Karpas-422 (cell line): ENCODE measurements around the gene BIRC3. TPM values are rescaled to one million over a fixed set of nuclear protein-coding genes. Genes with fewer than 3 reads are reported as not detected.
"Not testable (repeated sequence)": the region's sequence is repeated elsewhere in the genome, so short reads cannot be mapped to it uniquely, and the experiment has no call there.

Experiments used
- DNase-seq: peaks from one replicate; pipeline ENCODE4 v3.0.0-alpha.2; 2015
- H2AFZ ChIP-seq: fragments of 200-600 bp; sonication (generic); 2 replicates; pipeline ENCODE4 v1.6.1; 2014; ENCODE audit warnings: antibody characterized with exemption, low read length, mixed read lengths
- H3K27ac ChIP-seq: fragments of 200-600 bp; sonication (generic); 2 replicates; pipeline ENCODE4 v1.5.1; 2014; ENCODE audit warnings: mild to moderate bottlenecking, low read length, moderate library complexity
- H3K27me3 ChIP-seq: fragments of 200-600 bp; sonication (generic); 2 replicates; pipeline ENCODE4 v1.6.1; 2014; ENCODE audit warnings: low read length, mixed read lengths
- H3K36me3 ChIP-seq: fragments of 200-600 bp; sonication (generic); 2 replicates; pipeline ENCODE4 v1.6.1; 2014; ENCODE audit warnings: low read length, mixed read lengths; ENCODE audit not compliant: insufficient read depth
- H3K4me1 ChIP-seq: fragments of 200-600 bp; sonication (generic); 2 replicates; pipeline ENCODE4 v1.6.1; 2014; ENCODE audit warnings: mild to moderate bottlenecking, low read length, mixed read lengths
- H3K4me2 ChIP-seq: fragments of 200-600 bp; sonication (generic); 2 replicates; pipeline ENCODE4 v1.6.1; 2014; ENCODE audit warnings: low read length, low read depth, mild to moderate bottlenecking; ENCODE audit not compliant: poor library complexity, severe bottlenecking
- H3K4me3 ChIP-seq: fragments of 200-600 bp; sonication (generic); 2 replicates; pipeline ENCODE4 v1.5.1; 2014; ENCODE audit warnings: mild to moderate bottlenecking, antibody characterized with exemption, low read length, mixed read lengths
- H3K79me2 ChIP-seq: fragments of 200-600 bp; sonication (generic); 2 replicates; pipeline ENCODE4 v1.6.1; 2014; ENCODE audit warnings: mild to moderate bottlenecking, low read length, mixed read lengths
- H3K9ac ChIP-seq: fragments of 200-600 bp; sonication (generic); 2 replicates; pipeline ENCODE4 v1.6.0; 2014; ENCODE audit warnings: low read length
- H3K9me2 ChIP-seq: fragments of 200-600 bp; sonication (generic), shearing (Covaris generic); replicated peaks from 2 replicates; pipeline ENCODE4 v1.6.0; 2014; ENCODE audit warnings: mild to moderate bottlenecking, low read length, moderate library complexity; ENCODE audit not compliant: insufficient read depth
- H3K9me3 ChIP-seq: fragments of 300-700, 200-600 bp; sonication (generic); 2 replicates; pipeline ENCODE4 v1.6.1; 2014; ENCODE audit warnings: low read length, mixed read lengths
- H4K20me1 ChIP-seq: fragments of 200-600 bp; sonication (generic); 2 replicates; pipeline ENCODE4 v1.6.1; 2014; ENCODE audit warnings: mild to moderate bottlenecking, antibody characterized with exemption, low read length, low read depth; ENCODE audit not compliant: insufficient read depth
- total RNA-seq: library from RNA; depleted of rRNA; stranded (reverse); fragments of >200 nt; shearing (Covaris generic); gene quantifications from 2 replicates; pipeline ENCODE4 v1.2.3, GENCODE V29; 2014; ENCODE audit warnings: low replicate concordance

Gene BIRC3
- total RNA-seq, 1 experiment from 2014 or later, result 0.52 TPM

- no peaks in the 10 kb centered on the region for H3K27me3 ChIP-seq
- H3K4me2 ChIP-seq, result no peak overlapping the region
- H3K9ac ChIP-seq, result no peak overlapping the region
- no peaks in the 10 kb centered on the region for H3K9me2 ChIP-seq
- no peaks in the 10 kb centered on the region for H3K9me3 ChIP-seq
- H3K4me1 ChIP-seq, result peaks cover 2% of the 10 kb centered on the region; the same call in 1 of the 2 replicates
- no peaks in the 10 kb centered on the region for H4K20me1 ChIP-seq
- no peak overlapping the region for H3K4me3 ChIP-seq
- H2AFZ ChIP-seq, result no peak overlapping the region
- no peaks in the 10 kb centered on the region for H3K36me3 ChIP-seq
- no peak for DNase-seq
- H3K27ac ChIP-seq, result no peak overlapping the region
- no peaks in the 10 kb centered on the region for H3K79me2 ChIP-seq
Observed at GRCh38 chr11:102288725-102289083, 28.6 kb upstream of the BIRC3 start.

- H3K79me2 ChIP-seq, result no peaks in the 10 kb centered on the region
- H3K9ac ChIP-seq, result no peak overlapping the region
- H3K27ac ChIP-seq, result no peak overlapping the region
- no peaks in the 10 kb centered on the region for H3K36me3 ChIP-seq
- H4K20me1 ChIP-seq, result no peaks in the 10 kb centered on the region
- no peaks in the 10 kb centered on the region for H3K9me3 ChIP-seq
- peaks cover 2% of the 10 kb centered on the region; the same call in 1 of the 2 replicates for H3K4me1 ChIP-seq
- H2AFZ ChIP-seq, result peak overlapping the region; percentile 1; the same call in 1 of the 2 replicates
- H3K4me2 ChIP-seq, result no peak overlapping the region
- no peaks in the 10 kb centered on the region for H3K27me3 ChIP-seq
- H3K9me2 ChIP-seq, result no peaks in the 10 kb centered on the region
- no peak overlapping the region for H3K4me3 ChIP-seq
- no peak for DNase-seq
Observed at GRCh38 chr11:102289592-102289991, 27.7 kb upstream of the BIRC3 start.

DNA sequence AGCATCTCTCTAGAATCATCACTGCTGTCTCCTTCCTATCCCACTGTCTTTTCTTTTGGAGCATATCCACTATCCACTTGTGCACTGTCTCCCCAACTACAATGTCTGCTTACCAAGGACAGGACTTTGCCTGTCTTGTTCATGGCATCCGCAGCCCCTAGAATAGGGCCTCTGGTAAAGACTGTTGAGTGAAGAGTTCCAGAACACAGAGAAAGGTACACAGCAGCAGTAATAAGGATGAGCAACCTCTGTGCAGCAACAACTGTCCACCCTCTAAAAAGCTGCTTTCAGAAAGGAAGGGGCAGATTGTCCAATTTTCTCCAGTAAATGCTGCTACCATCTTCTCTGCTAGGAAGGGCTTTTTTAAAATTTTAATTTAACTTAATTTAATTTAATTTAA is 25.5 kb upstream of the BIRC3 start:
- Histone ChIP-seq H3K79me2 (no peaks in the 10 kb centered on the region), H2AFZ (no peak overlapping the region), H3K4me3 (no peak overlapping the region), H3K9me3 (no peaks in the 10 kb centered on the region), H3K27me3 (no peaks in the 10 kb centered on the region), H3K4me2 (no peak overlapping the region), H3K4me1 (peaks cover 2% of the 10 kb centered on the region; the same call in 1 of the 2 replicates), H3K36me3 (no peaks in the 10 kb centered on the region), H3K9ac (no peak overlapping the region), H4K20me1 (no peaks in the 10 kb centered on the region), H3K9me2 (no peaks in the 10 kb centered on the region), H3K27ac (no peak overlapping the region)
- DNase-seq, result no peak

DNA sequence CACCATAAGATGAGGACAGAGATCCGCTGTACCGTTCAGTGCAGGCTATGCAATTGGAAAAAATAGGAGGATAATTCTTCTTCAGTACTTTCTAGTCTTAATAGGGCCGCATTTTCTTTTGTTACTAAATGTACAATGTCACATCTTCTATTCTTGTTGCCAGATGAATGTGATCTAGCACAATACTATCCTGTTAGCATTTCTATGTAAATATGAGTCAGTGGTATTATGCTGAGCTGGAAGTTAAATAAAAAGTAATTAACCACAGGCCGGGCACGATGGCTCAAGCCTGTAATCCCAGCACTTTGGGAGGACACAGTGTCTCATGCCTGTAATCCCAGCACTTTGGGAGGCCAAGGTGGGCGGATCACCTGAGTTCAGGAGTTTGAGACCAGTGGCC is 24.4 kb upstream of the BIRC3 start:
- Histone ChIP-seq H3K4me2 (no peak overlapping the region), H3K9me2 (no peaks in the 10 kb centered on the region), H3K4me3 (no peak overlapping the region), H3K27ac (no peak overlapping the region), H3K27me3 (no peaks in the 10 kb centered on the region), H3K79me2 (no peaks in the 10 kb centered on the region), H3K4me1 (peaks cover 2% of the 10 kb centered on the region; the same call in 1 of the 2 replicates), H3K9me3 (no peaks in the 10 kb centered on the region), H3K36me3 (no peaks in the 10 kb centered on the region), H4K20me1 (no peaks in the 10 kb centered on the region), H2AFZ (no peak overlapping the region), H3K9ac (no peak overlapping the region)
- DNase-seq, result no peak

DNA sequence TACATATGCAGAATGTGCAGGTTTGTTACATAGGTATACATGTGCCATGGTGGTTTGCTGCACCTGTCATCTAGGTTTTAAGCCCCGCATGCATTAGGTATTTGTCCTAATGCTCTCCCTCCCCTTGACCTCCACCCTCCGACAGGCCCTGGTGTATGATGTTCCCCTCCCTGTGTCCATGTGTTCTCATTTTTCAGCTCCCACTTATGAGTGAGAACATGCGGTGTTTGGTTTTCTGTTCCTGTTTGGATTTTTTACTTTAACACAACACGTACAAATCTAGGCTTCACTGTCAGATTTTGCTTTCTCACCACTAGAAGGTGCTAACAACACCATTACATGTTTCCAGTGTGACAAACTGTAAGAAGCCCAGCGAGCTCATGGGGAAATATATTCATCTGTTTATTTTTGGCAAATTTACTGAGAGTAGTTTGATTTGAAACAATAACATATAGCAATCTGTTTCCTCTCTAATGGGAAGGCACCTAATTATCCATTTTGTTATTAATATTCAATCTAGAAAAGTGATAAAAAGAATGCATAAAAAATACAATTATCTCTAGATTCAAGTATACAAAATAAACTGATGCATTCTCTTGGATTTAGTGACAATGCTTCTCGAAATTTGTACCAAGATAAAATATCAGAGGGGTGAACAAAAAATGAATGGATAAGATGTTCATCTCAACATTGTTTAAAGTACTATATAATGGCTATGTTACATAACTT is 23.2 kb upstream of the BIRC3 start:
- H3K79me2 ChIP-seq, result no peaks in the 10 kb centered on the region
- H3K36me3 ChIP-seq, result no peaks in the 10 kb centered on the region
- no peak overlapping the region for H3K4me3 ChIP-seq
- H2AFZ ChIP-seq, result no peak overlapping the region
- no peaks in the 10 kb centered on the region for H3K27me3 ChIP-seq
- no peaks in the 10 kb centered on the region for H3K4me1 ChIP-seq
- DNase-seq, result peak; percentile 89
- H3K4me2 ChIP-seq, result no peak overlapping the region
- no peak overlapping the region for H3K27ac ChIP-seq
- no peaks in the 10 kb centered on the region for H4K20me1 ChIP-seq
- no peaks in the 10 kb centered on the region for H3K9me3 ChIP-seq
- H3K9me2 ChIP-seq, result no peaks in the 10 kb centered on the region
- no peak overlapping the region for H3K9ac ChIP-seq

DNA sequence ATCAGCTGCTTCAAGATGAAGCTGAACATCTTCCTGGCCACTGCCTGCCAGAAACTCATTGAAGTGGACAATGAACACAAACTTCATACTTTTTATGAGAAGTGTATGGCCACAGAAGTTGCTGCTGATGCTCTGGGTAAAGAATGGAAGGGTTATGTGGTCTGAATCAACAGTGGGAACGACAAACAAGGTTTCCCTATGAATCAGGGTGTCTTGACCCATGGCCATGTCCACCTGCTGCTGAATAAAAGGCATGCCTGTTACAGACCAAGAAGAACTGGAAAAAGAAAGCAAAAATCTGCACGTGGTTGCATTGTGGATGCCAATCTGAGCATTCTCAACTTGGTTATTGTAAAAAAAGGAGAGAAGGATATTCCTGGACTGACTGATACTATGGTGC is 22.2 kb upstream of the BIRC3 start:
- Histone ChIP-seq H3K4me2 (no peak overlapping the region), H2AFZ (peak overlapping the region; percentile 11; the same call in 1 of the 2 replicates), H4K20me1 (no peaks in the 10 kb centered on the region), H3K27ac (no peak overlapping the region), H3K4me3 (no peak overlapping the region), H3K4me1 (no peaks in the 10 kb centered on the region), H3K79me2 (no peaks in the 10 kb centered on the region), H3K9me3 (no peaks in the 10 kb centered on the region), H3K9ac (no peak overlapping the region), H3K9me2 (no peaks in the 10 kb centered on the region), H3K27me3 (no peaks in the 10 kb centered on the region), H3K36me3 (no peaks in the 10 kb centered on the region)
- DNase-seq, result no peak

DNA sequence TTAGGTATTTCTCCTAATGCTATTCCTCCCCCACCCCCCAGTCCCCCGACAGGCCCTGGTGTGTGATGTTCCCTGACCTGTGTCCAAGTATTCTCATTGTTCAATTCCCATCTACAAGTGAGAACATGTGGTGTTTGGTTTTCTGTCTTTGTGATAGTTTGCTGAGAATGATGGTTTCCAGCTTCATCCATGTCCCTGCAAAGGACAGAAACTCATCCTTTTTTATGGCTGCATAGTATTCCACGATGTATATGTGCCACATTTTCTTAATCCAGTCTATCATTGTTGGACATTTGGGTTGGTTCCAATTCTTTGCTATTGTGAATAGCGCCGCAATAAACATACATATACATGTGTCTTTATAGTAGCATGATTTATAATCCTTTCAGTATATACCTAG is 20.5 kb upstream of the BIRC3 start:
- not testable (repeated sequence) for H3K4me2 ChIP-seq, H3K9ac ChIP-seq, DNase-seq, H3K9me2 ChIP-seq, H4K20me1 ChIP-seq, H3K36me3 ChIP-seq, H3K79me2 ChIP-seq, H3K4me1 ChIP-seq, H2AFZ ChIP-seq, H3K4me3 ChIP-seq, H3K9me3 ChIP-seq, H3K27ac ChIP-seq, H3K27me3 ChIP-seq

DNA sequence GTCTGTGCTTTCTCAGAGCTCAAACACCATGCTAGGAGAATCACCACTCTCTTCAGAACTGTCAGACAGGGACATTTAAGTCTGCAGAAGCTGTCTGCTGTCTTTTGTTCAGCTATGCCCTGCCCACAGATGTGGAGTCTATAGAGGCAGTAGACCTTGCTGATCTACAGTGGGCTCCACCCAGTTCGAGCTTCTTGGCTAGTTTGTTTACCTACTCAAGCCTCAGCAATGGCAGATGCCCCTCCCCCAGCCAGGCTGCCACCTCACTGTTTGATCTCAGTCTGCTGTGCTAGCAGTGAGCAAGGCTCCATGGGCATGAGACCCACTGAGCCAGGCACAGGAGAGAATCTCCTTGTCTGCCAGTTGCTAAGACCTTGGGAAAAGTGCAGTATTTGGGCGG is 16.4 kb upstream of the BIRC3 start:
- H4K20me1 ChIP-seq, H3K4me3 ChIP-seq, H3K27ac ChIP-seq, DNase-seq, H3K9me2 ChIP-seq, H3K27me3 ChIP-seq, H3K9ac ChIP-seq, H3K36me3 ChIP-seq, H2AFZ ChIP-seq, H3K4me1 ChIP-seq, H3K9me3 ChIP-seq, H3K79me2 ChIP-seq, H3K4me2 ChIP-seq: not testable (repeated sequence)
